Raji (cell line): Measurements from ENCODE around the gene IL37.

Source experiments
- POLR2A ChIP-seq: IDR thresholded peaks from 2 replicates; pipeline ENCODE4 v1.6.1; 2011; ENCODE audit warnings: low read depth, low read length, control low read depth; ENCODE audit not compliant: insufficient read depth

Gene IL37

DNA sequence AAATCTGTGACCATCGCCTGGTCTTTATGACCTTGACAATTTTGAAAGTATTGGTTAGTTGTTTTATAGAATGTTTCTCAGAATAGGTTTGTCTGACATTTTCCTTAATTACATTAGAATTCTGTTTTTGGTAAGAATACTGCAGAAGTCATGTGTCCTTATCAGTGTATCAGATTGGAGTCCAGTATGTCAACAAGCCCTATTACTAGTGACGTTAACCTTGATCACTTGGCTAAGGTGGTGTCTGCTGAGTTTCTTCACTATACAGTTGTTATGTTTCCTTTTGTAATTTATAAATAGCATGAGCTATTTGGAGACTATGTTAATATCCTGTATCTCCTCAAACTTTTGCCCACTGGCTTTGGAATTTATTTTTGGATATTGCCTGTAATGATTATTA, 56.1 kb downstream of the IL37 start:
- no peak for TF ChIP-seq POLR2A
